Small intestine (tissue), 7 donors: ENCODE measurements around the gene PKLR. TPM values are rescaled to one million over a fixed set of nuclear protein-coding genes. Genes with fewer than 3 reads are reported as not detected.

ENCODE experiments used
- DNase-seq, 2 donors: peaks; one replicate each; pipeline versions ENCODE4 v3.0.0 to v3.0.0-alpha.2; 2013
- FAIRE-seq: peaks from 2 replicates; lab custom pipeline; 2012; peaks lifted over from hg19 to GRCh38; lab: Jason Lieb, UNC
- H3K27ac ChIP-seq, 3 donors: one replicate each; pipeline ENCODE4 v1.5.1; 2013; ENCODE audit warnings: low read length in 2 of 3, mild to moderate bottlenecking in 2 of 3, control low read depth in 1 of 3, inconsistent platforms in 1 of 3, low read depth in 1 of 3, moderate library complexity in 1 of 3
- H3K27me3 ChIP-seq, 3 donors: one replicate each; pipeline ENCODE4 v1.6.1; 2013; ENCODE audit warnings: low read length in 3 of 3, inconsistent platforms in 1 of 3; ENCODE audit not compliant: control insufficient read depth in 3 of 3, insufficient read depth in 3 of 3
- H3K36me3 ChIP-seq, 3 donors: one replicate each; pipeline ENCODE4 v1.6.1; 2013; ENCODE audit warnings: low read length in 3 of 3, inconsistent platforms in 1 of 3, low read depth in 1 of 3, mild to moderate bottlenecking in 1 of 3, moderate library complexity in 1 of 3; ENCODE audit not compliant: control insufficient read depth in 3 of 3, insufficient read depth in 2 of 3
- H3K4me1 ChIP-seq, 3 donors: one replicate each; pipeline ENCODE4 v1.6.1; 2013; ENCODE audit warnings: low read length in 2 of 3, inconsistent platforms in 1 of 3, low read depth in 1 of 3, mild to moderate bottlenecking in 1 of 3, moderate library complexity in 1 of 3; ENCODE audit not compliant: control insufficient read depth in 3 of 3, insufficient read depth in 2 of 3
- H3K4me3 ChIP-seq, 3 donors: one replicate each; pipeline ENCODE4 v1.5.1; 2013; ENCODE audit warnings: low read length in 3 of 3, control low read depth in 1 of 3, inconsistent platforms in 1 of 3, low read depth in 1 of 3, mild to moderate bottlenecking in 1 of 3, moderate library complexity in 1 of 3
- H3K9me3 ChIP-seq, 2 donors: one replicate each; pipeline ENCODE4 v1.6.1; 2013; ENCODE audit warnings: low read depth in 1 of 2, low read length in 1 of 2; ENCODE audit not compliant: control insufficient read depth in 2 of 2, insufficient read depth in 1 of 2
- WGBS, 3 donors: extraction: QIAGEN DNeasy Blood & Tissue Kit; methylation state at CpG; one replicate each; pipeline ENCODE4 v1.1.7; 2013; 5-methylcytosine and 5-hydroxymethylcytosine counted together
- polyA plus RNA-seq, 4 donors: library from polyadenylated mRNA; stranded (reverse) in 3 of 4; unstranded in 1 of 4; fragments of 200-250 nt in 3 of 4; fragments of 120-200 nt in 1 of 4; gene quantifications; one replicate each; pipeline versions ENCODE4 v1.2.1 to v1.2.3, GENCODE V29; 2013
- donor health status: healthy with polysubstance abuse.
- donor health status: control.
- donor health status: control.
- donor health status: Bipolar disorder and iron deficiency.
- donor health status: healthy.

Gene PKLR
- polyA plus RNA-seq, 4 donors: 3.8 to 69.0 (median 7.4) TPM

- no peak for FAIRE-seq
- Histone ChIP-seq H3K4me1 (peaks cover 0 to 16% (median 11%) of the 10 kb centered on the region in 3 donors), H3K36me3 (peaks cover 0 to 23% (median 0%) of the 10 kb centered on the region in 3 donors), H3K9me3 (peaks cover 0 to 3% of the 10 kb centered on the region in 2 donors), H3K27ac (peak overlapping the region; percentile 83 to 95 (median 92)), H3K4me3 (peak overlapping the region; percentile 17 to 62 (median 62)), H3K27me3 (no peaks in the 10 kb centered on the region)
- WGBS, 3 donors: 58 to 64% (median 58%) methylated on average over 8 of the region's 8 CpGs
- DNase-seq: no peak
Observed at GRCh38 chr1:155245163-155245524, 56.1 kb downstream of the PKLR start.

- peaks cover 0 to 24% (median 0%) of the 10 kb centered on the region in 3 donors for H3K36me3 ChIP-seq
- DNase-seq: peak; percentile 96 to 97
- WGBS, 3 donors: 1% methylated on average over 52 to 53 of the region's 53 CpGs
- peaks cover 0 to 3% of the 10 kb centered on the region in 2 donors for H3K9me3 ChIP-seq
- H3K27ac ChIP-seq: peak overlapping the region; percentile 83 to 95 (median 92)
- H3K4me1 ChIP-seq: peaks cover 0 to 14% (median 11%) of the 10 kb centered on the region in 3 donors
- no peaks in the 10 kb centered on the region for H3K27me3 ChIP-seq
- H3K4me3 ChIP-seq: peak overlapping the region; percentile 40 to 62 (median 62)
- no peak for FAIRE-seq
Observed at GRCh38 chr1:155244368-155245162, 56.7 kb downstream of the PKLR start.

- Histone ChIP-seq H3K27ac (peak overlapping the region in 1 of 3 donors; percentile 95), H3K4me1 (peaks cover 0 to 14% (median 11%) of the 10 kb centered on the region in 3 donors), H3K27me3 (no peaks in the 10 kb centered on the region), H3K9me3 (peaks cover 0 to 3% of the 10 kb centered on the region in 2 donors), H3K4me3 (no peak overlapping the region), H3K36me3 (peaks cover 0 to 25% (median 3%) of the 10 kb centered on the region in 3 donors)
- FAIRE-seq (no peak), DNase-seq (peak in 1 of 2 donors; percentile 16)
- WGBS, 3 donors: 52 to 72% (median 60%) methylated on average over 3 of the region's 3 CpGs
Observed at GRCh38 chr1:155242805-155243358, 58.4 kb downstream of the PKLR start.

GRCh38 chr1:155241841-155242264 lies 59.4 kb downstream of the PKLR start:
- WGBS, 3 donors: 73 to 77% (median 75%) methylated on average over 4 of the region's 4 CpGs
- H3K4me1 ChIP-seq: peaks cover 0 to 14% (median 11%) of the 10 kb centered on the region in 3 donors
- DNase-seq (no peak), FAIRE-seq (no peak)
- H3K27ac ChIP-seq: no peak overlapping the region
- H3K27me3 ChIP-seq: no peaks in the 10 kb centered on the region
- H3K4me3 ChIP-seq: no peak overlapping the region
- H3K36me3 ChIP-seq: peaks cover 0 to 26% (median 4%) of the 10 kb centered on the region in 3 donors
- H3K9me3 ChIP-seq: peaks cover 0 to 3% of the 10 kb centered on the region in 2 donors

- 4 to 13% (median 6%) methylated on average over 4 of the region's 4 CpGs for WGBS, 3 donors
- H3K4me1 ChIP-seq: peaks cover 0 to 14% (median 11%) of the 10 kb centered on the region in 3 donors
- H3K9me3 ChIP-seq: peaks cover 0 to 3% of the 10 kb centered on the region in 2 donors
- H3K27me3 ChIP-seq: no peaks in the 10 kb centered on the region
- DNase-seq: peak; percentile 91 to 92
- peak overlapping the region; percentile 23 to 47 (median 43) for H3K4me3 ChIP-seq
- peaks cover 0 to 32% (median 4%) of the 10 kb centered on the region in 3 donors for H3K36me3 ChIP-seq
- FAIRE-seq: no peak
- H3K27ac ChIP-seq: peak overlapping the region in 1 of 3 donors; percentile 36
Observed at GRCh38 chr1:155241069-155241679, 60.1 kb downstream of the PKLR start.

Other genes with a start within 250 kb of the PKLR start
- gene EFNA4, start 237.7 kb downstream of the PKLR start, polyA plus RNA-seq: 10 to 100 TPM; 16.8 to 41.3 (median 17.4) TPM
- 1 to 10 TPM; 2.0 to 7.0 (median 5.4) TPM for gene EFNA3, start 222.6 kb downstream of the PKLR start, polyA plus RNA-seq
- 100 to 1,000 TPM in 3 of 4 donors, 10 to 100 TPM in 1; 50.6 to 166 (median 145) TPM for gene EFNA1, start 173.6 kb downstream of the PKLR start, polyA plus RNA-seq
- 10 to 100 TPM; 44.6 to 99.5 (median 61.9) TPM for gene SLC50A1, start 165.6 kb downstream of the PKLR start, polyA plus RNA-seq
- 100 to 1,000 TPM in 3 of 4 donors, 10 to 100 TPM in 1; 68.5 to 306 (median 238) TPM for gene DPM3, start 160.9 kb downstream of the PKLR start, polyA plus RNA-seq
- 100 to 1,000 TPM; 144 to 286 (median 201) TPM for gene KRTCAP2, start 128.1 kb downstream of the PKLR start, polyA plus RNA-seq
- under 1 TPM in 3 of 4 donors, not detected in 1; 0.27 to 0.64 (median 0.57) TPM for gene TRIM46, start 127.6 kb downstream of the PKLR start, polyA plus RNA-seq
- gene THBS3, start 93.5 kb downstream of the PKLR start, polyA plus RNA-seq: 10 to 100 TPM; 11.3 to 24.9 (median 14.8) TPM
- 10 to 100 TPM; 40.0 to 72.2 (median 49.4) TPM for gene MTX1, start 92.7 kb downstream of the PKLR start, polyA plus RNA-seq
- 10 to 100 TPM; 14.3 to 21.3 (median 16.8) TPM for gene ENTREP3, start 46.0 kb downstream of the PKLR start, polyA plus RNA-seq
- 10 to 100 TPM; 32.7 to 61.8 (median 53.8) TPM for gene SCAMP3, start 39.1 kb downstream of the PKLR start, polyA plus RNA-seq
- gene CLK2, start 27.9 kb downstream of the PKLR start, polyA plus RNA-seq: 10 to 100 TPM; 27.0 to 66.9 (median 37.7) TPM
- gene HCN3, start 24.0 kb downstream of the PKLR start, polyA plus RNA-seq: 10 to 100 TPM in 2 of 4 donors, 1 to 10 TPM in 2; 4.0 to 15.0 (median 8.1) TPM
- gene FDPS, start 7.4 kb upstream of the PKLR start, polyA plus RNA-seq: 100 to 1,000 TPM; 172 to 343 (median 195) TPM
- gene RUSC1, start 19.5 kb upstream of the PKLR start, polyA plus RNA-seq: 10 to 100 TPM; 32.7 to 60.8 (median 44.6) TPM